Nephron progenitor cell (in vitro differentiated cells): ENCODE results near the gene P4HA2.

ENCODE experiments used
- DNase-seq: peaks from one replicate; pipeline ENCODE4 v3.0.0; 2021
- H3K27ac Mint-ChIP-seq: 2 replicates; pipeline ENCODE4 v1.8.0; 2021; ENCODE audit warnings: mild to moderate bottlenecking, moderate library complexity, mixed read lengths
- H3K27me3 Mint-ChIP-seq: 2 replicates; pipeline ENCODE4 v1.8.0; 2021; ENCODE audit warnings: mild to moderate bottlenecking, low read depth, mixed read lengths; ENCODE audit not compliant: poor library complexity
- H3K36me3 Mint-ChIP-seq: 2 replicates; pipeline ENCODE4 v1.8.0; 2021; ENCODE audit warnings: low read depth, mixed read lengths
- H3K4me1 Mint-ChIP-seq: 2 replicates; pipeline ENCODE4 v1.8.0; 2021; ENCODE audit warnings: mixed read lengths
- H3K4me3 Mint-ChIP-seq: 2 replicates; pipeline ENCODE4 v1.8.0; 2021; ENCODE audit warnings: mild to moderate bottlenecking, moderate library complexity, mixed read lengths
- H3K9me3 Mint-ChIP-seq: 2 replicates; pipeline ENCODE4 v1.8.0; 2021; ENCODE audit warnings: mild to moderate bottlenecking, moderate library complexity, mixed read lengths
- TF ChIP-seq, protein P1 (sequence below): fragments of 200-600 bp; sonication (generic); IDR thresholded peaks from 2 replicates; pipeline ENCODE4 v1.5.0; 2021; ENCODE audit warnings: antibody characterized with exemption

Gene P4HA2

DNA sequence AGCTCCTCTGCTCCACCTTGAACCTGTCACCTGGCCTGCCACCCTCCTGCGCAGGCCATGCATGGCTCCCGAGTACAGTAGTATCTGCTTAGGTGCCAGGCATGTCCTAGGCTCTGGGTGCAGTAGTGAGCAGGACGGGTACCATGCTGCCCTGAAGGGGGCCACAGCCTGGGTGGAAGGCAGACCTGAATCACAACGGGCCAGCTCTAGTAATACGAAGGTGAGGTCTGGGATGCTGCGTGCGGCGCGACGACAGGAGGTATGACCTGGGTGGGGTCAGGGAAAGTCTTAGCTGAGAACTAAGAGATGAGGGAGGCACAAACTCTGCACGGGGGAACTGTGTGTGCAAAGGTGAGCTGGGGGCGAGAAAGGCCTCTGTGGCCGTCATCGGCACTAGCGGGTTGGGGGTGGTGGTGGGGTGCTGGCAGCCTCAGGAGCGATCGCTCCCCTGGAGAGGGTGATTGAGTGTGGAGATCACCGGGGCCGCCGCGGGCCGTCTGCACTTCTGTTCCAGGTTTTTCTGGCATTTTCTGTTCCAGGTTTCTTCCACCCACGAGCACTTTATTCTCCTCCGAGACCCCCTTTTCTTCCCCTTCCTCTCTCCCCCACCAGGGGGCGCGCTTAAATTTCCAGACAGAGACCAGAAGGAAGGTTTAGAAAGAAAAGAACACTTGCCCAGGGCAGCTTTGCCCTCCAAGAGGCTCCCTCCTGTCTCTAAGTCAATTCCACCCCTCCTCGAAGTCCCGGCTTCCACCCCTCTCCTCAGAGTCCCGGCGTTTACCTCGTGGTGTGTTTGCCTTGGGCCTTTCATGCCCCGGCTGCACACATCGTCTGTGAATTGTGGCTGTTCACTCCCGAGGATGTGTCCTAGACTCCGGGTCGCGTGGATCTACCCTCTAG is 44.9 kb upstream of the P4HA2 start:
- Mint-ChIP-seq H3K36me3 (peaks cover 25% of the 10 kb centered on the region), H3K4me3 (no peak overlapping the region), H3K4me1 (peaks cover 67% of the 10 kb centered on the region), H3K27me3 (peaks cover 9% of the 10 kb centered on the region), H3K9me3 (no peaks in the 10 kb centered on the region), H3K27ac (peak overlapping the region; percentile 56)
- peak; percentile 82 for DNase-seq
- TF ChIP-seq, protein P1, sequence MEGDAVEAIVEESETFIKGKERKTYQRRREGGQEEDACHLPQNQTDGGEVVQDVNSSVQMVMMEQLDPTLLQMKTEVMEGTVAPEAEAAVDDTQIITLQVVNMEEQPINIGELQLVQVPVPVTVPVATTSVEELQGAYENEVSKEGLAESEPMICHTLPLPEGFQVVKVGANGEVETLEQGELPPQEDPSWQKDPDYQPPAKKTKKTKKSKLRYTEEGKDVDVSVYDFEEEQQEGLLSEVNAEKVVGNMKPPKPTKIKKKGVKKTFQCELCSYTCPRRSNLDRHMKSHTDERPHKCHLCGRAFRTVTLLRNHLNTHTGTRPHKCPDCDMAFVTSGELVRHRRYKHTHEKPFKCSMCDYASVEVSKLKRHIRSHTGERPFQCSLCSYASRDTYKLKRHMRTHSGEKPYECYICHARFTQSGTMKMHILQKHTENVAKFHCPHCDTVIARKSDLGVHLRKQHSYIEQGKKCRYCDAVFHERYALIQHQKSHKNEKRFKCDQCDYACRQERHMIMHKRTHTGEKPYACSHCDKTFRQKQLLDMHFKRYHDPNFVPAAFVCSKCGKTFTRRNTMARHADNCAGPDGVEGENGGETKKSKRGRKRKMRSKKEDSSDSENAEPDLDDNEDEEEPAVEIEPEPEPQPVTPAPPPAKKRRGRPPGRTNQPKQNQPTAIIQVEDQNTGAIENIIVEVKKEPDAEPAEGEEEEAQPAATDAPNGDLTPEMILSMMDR = peak; percentile 79

DNA sequence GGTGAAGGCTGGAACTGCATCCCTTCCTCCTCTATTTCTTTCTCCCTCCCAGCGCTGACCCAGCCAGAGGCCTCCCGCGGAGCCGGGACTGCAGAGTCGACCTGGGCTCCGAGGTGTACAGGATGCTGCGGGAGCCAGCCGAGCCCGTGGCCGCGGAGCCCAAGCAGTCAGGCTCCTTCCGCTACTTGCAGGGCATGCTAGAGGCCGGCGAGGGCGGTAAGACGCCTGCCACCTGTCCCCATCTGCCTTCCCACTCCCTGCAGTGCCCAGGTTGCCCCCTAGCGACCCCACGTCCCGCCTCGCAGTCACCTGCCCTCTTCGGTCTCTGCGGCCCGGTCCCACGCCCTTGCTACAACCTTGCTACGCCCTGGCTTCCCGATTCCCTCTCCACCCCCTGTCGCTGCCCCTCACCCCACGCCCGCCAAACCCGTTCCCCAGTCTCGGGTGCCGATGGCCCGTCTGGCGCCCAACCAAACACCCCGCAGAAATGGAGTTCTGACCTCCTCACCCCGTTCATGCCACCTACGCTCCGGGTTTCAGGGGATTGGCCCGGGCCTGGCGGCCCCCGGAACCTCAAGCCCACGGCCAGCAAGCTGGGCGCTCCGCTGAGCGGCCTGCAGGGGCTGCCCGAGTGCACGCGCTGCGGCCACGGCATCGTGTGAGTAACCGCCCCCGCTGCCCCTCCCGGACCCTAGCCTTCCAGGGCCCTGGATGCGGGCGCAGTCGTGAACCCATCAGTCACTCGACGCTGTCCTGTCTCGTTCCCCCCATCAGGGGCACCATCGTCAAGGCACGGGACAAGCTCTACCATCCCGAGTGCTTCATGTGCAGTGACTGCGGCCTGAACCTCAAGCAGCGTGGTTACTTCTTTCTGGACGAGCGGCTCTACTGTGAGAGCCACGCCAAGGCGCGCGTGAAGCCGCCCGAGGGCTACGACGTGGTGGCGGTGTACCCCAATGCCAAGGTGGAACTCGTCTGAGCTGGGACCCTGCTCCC is 43.9 kb upstream of the P4HA2 start:
- H3K4me1 Mint-ChIP-seq = peaks cover 67% of the 10 kb centered on the region
- peaks cover 5% of the 10 kb centered on the region for H3K27me3 Mint-ChIP-seq
- TF ChIP-seq, protein P1 = no peak
- no peaks in the 10 kb centered on the region for H3K9me3 Mint-ChIP-seq
- H3K36me3 Mint-ChIP-seq = peaks cover 33% of the 10 kb centered on the region
- no peak overlapping the region for H3K4me3 Mint-ChIP-seq
- DNase-seq = no peak
- H3K27ac Mint-ChIP-seq = no peak overlapping the region

DNA sequence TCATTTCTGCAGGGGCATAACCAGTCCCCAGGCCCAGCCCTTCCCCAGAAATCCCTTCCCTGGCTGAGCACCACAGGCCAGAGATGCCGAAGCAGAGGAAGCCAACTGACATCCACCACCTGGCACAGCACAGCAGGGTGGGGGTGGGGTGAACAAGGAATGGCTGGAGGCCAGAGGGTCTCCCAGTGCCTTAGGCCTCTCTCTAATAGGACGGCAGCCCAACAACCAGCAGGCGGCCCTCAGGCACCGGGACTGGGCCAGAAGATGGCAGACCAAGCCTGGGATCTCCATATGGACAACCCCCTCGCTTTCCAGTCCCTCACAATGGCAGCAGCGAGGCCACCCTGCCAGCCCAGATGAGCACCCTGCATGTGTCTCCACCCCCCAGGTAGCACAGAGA is 43.1 kb upstream of the P4HA2 start:
- H3K9me3 Mint-ChIP-seq = no peaks in the 10 kb centered on the region
- no peak overlapping the region for H3K4me3 Mint-ChIP-seq
- TF ChIP-seq, protein P1 = no peak
- peaks cover 36% of the 10 kb centered on the region for H3K36me3 Mint-ChIP-seq
- peak overlapping the region; percentile 45 for H3K27ac Mint-ChIP-seq
- peaks cover 5% of the 10 kb centered on the region for H3K27me3 Mint-ChIP-seq
- no peak for DNase-seq
- peaks cover 73% of the 10 kb centered on the region for H3K4me1 Mint-ChIP-seq

DNA sequence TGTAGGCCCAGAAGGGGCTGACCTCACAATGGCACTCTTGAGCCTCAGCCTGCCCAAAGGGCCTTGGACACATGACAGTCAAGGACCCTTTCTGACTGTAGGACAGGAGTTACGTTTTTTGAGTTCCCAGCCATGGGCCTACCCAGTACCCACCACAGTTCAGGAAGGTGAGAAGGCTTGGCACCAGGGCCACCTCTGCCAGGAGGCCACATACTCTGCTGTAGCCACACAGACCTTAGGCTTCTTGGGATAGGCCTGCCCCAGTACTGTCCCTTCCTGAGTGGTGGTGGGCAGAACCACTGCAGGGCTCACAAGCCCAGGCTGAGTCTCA is 42.6 kb upstream of the P4HA2 start:
- Mint-ChIP-seq H3K36me3 (peaks cover 32% of the 10 kb centered on the region), H3K4me1 (peaks cover 73% of the 10 kb centered on the region), H3K27me3 (peaks cover 5% of the 10 kb centered on the region), H3K9me3 (no peaks in the 10 kb centered on the region), H3K27ac (no peak overlapping the region), H3K4me3 (no peak overlapping the region)
- DNase-seq = no peak
- TF ChIP-seq, protein P1 = no peak

DNA sequence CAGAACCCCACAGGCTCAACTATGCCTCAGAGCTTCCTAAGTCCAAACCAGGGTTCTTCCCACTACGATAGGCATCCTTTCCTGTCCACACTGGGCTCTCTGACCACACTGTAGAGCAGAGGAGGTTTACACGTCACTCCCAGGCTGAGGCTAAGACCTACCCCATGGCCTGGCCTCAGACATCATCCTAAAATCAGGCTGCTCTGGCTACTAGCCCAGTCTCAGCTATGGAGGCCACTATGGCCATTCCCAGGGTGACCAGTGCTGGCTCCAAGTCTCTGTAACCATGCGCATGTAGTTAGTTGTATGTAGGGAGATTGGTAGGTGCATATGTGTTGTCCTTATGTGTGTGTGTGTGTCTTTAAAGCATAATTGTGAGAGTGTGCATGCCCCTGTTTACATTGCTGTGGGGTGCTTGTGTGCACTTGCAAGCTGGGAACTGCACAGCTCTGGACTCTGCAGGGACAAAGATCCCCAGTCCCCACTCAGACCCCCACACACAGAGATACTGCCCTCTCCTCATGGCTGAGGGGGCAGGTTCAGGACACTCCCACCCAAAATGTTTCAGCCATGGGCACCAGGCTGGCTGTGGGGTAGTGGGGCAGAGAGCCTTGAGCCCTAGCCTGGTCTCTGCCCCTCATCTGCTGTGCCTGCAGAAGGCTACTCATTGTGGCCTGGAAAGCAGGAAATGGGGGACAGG is 42.1 kb upstream of the P4HA2 start:
- TF ChIP-seq, protein P1 = no peak
- H3K36me3 Mint-ChIP-seq = peaks cover 31% of the 10 kb centered on the region

More for the DNA sequence above, 42.1 kb upstream of the P4HA2 start:
- DNase-seq = no peak
- Mint-ChIP-seq H3K27ac (peak overlapping the region; percentile 77), H3K4me3 (peak overlapping the region; percentile 13), H3K9me3 (no peaks in the 10 kb centered on the region), H3K4me1 (peaks cover 73% of the 10 kb centered on the region), H3K27me3 (peaks cover 5% of the 10 kb centered on the region)
